C4-2B (cell line): ENCODE data around the gene SLC8A1.

Experiments used
- ZFX ChIP-seq: fragments of 450-650 bp; IDR thresholded peaks from 2 replicates; pipeline ENCODE4 v1.6.1; 2017
- TF ChIP-seq, protein P1 (sequence below): fragments of 450-650 bp; conservative IDR thresholded peaks from 2 replicates; pipeline ENCODE4 v1.5.1; 2017; ENCODE audit warnings: mild to moderate bottlenecking

DNA sequence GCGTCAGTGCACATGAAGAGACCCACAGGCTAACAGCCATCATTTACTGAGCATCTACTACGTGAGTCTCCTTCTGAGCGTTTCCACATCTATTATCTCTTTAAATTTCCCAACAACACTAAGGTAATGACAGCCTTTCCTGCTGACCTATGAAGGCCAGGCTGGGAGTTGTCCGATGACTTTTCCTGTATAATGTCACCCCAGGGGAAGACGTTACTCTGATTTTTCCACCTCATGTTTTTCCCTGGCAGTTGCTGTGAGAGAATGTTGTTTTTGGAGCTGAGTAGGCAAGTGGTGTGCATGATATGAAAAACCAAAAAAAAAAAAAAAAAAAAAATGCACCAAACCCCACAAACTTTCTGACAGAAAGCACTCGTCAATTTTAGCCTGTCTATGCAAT, 207.6 kb downstream of the SLC8A1 start:
- TF ChIP-seq, protein P1, sequence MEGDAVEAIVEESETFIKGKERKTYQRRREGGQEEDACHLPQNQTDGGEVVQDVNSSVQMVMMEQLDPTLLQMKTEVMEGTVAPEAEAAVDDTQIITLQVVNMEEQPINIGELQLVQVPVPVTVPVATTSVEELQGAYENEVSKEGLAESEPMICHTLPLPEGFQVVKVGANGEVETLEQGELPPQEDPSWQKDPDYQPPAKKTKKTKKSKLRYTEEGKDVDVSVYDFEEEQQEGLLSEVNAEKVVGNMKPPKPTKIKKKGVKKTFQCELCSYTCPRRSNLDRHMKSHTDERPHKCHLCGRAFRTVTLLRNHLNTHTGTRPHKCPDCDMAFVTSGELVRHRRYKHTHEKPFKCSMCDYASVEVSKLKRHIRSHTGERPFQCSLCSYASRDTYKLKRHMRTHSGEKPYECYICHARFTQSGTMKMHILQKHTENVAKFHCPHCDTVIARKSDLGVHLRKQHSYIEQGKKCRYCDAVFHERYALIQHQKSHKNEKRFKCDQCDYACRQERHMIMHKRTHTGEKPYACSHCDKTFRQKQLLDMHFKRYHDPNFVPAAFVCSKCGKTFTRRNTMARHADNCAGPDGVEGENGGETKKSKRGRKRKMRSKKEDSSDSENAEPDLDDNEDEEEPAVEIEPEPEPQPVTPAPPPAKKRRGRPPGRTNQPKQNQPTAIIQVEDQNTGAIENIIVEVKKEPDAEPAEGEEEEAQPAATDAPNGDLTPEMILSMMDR = no peak
- TF ChIP-seq ZFX = no peak
